GM12801 (cell line): Measurements from ENCODE around the gene ITGA11.

ENCODE experiments used
- CTCF ChIP-seq: IDR thresholded peaks from one replicate; pipeline ENCODE4 v1.5.1; 2011; ENCODE audit warnings: control low read depth; ENCODE audit not compliant: insufficient read length; ENCODE audit errors: extremely low read depth

Gene ITGA11

GRCh38 chr15:68321229-68321628, 110.7 kb downstream of the ITGA11 start:
- TF ChIP-seq CTCF, result no peak

GRCh38 chr15:68319997-68320396, 112.0 kb downstream of the ITGA11 start:
- TF ChIP-seq CTCF, result no peak

GRCh38 chr15:68318931-68319909, 112.7 kb downstream of the ITGA11 start:
- TF ChIP-seq CTCF, result no peak

GRCh38 chr15:68318008-68318835, 113.7 kb downstream of the ITGA11 start:
- no peak for TF ChIP-seq CTCF

- no peak for TF ChIP-seq CTCF
Observed at GRCh38 chr15:68317281-68318007, 114.5 kb downstream of the ITGA11 start.

GRCh38 chr15:68316061-68316804, 115.7 kb downstream of the ITGA11 start:
- no peak for TF ChIP-seq CTCF
